Measurements from ENCODE around the gene C18orf63.

DNA sequence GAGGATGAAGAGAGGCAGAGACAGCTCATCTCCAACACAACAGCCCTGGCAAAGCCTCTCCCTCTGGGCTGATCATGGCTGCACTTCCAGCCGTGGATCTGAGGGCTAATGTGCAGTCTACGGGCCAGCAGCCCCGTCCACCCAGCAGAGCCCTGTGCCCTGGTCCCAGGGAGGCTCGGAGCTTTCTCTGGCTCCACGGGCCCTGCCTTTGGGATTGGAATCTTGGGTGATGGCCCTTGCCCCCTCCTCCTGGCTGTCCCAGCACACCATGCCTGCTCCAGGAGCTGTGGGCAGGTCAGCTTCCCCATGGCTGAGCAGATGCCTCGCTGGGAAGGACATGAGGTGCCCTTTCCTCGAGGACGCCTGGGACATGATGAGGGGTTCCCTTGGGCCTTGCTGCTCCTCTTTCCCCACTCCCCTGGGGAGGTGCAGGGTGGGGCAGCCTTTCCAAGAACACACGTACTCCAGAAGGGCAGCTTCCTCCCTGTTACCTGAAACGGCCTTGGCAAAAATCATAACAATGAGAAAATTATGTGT lies 66.9 kb downstream of the C18orf63 start:
- no peak for TF ChIP-seq CTCF (conservative IDR thresholded peaks at IDR 0.05; ENCODE audit: low read depth, low read length)
- no peak for TF ChIP-seq EZH2phosphoT487 (IDR thresholded peaks at IDR 0.05; ENCODE audit: borderline replicate concordance, low read length)
- no peak for TF ChIP-seq EZH2 (IDR thresholded peaks at IDR 0.05; ENCODE audit: low read length, unreplicated experiment)

Data from PC-3 (cell line).